ENCODE results near the gene ATP6V0D1. TPM values are rescaled to one million over a fixed set of nuclear protein-coding genes. Genes with fewer than 3 reads are reported as not detected.
"Not testable (repeated sequence)": the region's sequence is repeated elsewhere in the genome, so short reads cannot be mapped to it uniquely, and the experiment has no call there.

ATP6V0D1 gene
- total RNA-seq, 1 experiment from 2014 or later = 85.3 TPM

- H3K4me3 Mint-ChIP-seq (ENCODE audit: low read depth, unreplicated experiment) = no peak overlapping the region
- peaks cover 24% of the 10 kb centered on the region for H3K4me1 Mint-ChIP-seq (ENCODE audit: low read depth, unreplicated experiment)
- CTCF ChIA-PET = interaction anchor here (0.6 kb wide), 1 partner anchor 11 kb away, joined by 4 read pairs; no protein-coding TSS in a partner anchor
- H3K9me3 Mint-ChIP-seq (ENCODE audit: low read depth, unreplicated experiment) = no peaks in the 10 kb centered on the region
- no TSS peak for BruUV-seq (replicated peaks)
- TF ChIP-seq, protein P1, sequence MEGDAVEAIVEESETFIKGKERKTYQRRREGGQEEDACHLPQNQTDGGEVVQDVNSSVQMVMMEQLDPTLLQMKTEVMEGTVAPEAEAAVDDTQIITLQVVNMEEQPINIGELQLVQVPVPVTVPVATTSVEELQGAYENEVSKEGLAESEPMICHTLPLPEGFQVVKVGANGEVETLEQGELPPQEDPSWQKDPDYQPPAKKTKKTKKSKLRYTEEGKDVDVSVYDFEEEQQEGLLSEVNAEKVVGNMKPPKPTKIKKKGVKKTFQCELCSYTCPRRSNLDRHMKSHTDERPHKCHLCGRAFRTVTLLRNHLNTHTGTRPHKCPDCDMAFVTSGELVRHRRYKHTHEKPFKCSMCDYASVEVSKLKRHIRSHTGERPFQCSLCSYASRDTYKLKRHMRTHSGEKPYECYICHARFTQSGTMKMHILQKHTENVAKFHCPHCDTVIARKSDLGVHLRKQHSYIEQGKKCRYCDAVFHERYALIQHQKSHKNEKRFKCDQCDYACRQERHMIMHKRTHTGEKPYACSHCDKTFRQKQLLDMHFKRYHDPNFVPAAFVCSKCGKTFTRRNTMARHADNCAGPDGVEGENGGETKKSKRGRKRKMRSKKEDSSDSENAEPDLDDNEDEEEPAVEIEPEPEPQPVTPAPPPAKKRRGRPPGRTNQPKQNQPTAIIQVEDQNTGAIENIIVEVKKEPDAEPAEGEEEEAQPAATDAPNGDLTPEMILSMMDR (IDR thresholded peaks at IDR 0.05; ENCODE audit: unreplicated experiment) = no peak
- H3K36me3 Mint-ChIP-seq (ENCODE audit: insufficient read depth, unreplicated experiment) = peaks cover 24% of the 10 kb centered on the region
- no peak for DNase-seq
- no peak overlapping the region for H3K27ac Mint-ChIP-seq (ENCODE audit: unreplicated experiment)
- peaks cover 15% of the 10 kb centered on the region for H3K27me3 Mint-ChIP-seq (ENCODE audit: unreplicated experiment)
- intact Hi-C loops (cut with micrococcal nuclease; ENCODE audit: unreplicated experiment) = loop anchor here (5.0 kb wide), 2 partner anchors 73 to 158 kb away; no protein-coding TSS in a partner anchor
These were observed 61.0 kb downstream of the ATP6V0D1 start for GRCh38 chr16:67419931-67420330.

DNA sequence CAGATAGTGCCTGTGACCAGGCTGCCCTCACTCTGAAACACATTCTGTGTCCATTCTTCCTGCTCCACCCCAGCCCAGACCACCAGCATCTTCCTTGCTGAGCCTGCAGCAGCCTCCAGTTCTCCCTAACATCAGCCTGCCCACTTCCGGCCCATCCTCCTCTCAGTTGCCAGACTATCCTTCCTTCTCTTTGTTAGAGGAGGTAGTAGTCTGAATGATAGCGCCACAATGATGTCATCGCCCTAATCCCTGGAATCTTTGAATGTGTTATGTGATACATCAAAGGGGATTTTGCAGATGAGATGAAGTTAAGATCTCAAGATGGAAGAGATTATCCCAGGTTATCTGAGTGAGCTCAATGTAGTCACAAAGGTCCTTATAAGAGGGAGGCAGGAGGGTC lies 61.5 kb downstream of the ATP6V0D1 start:
- no peak overlapping the region for H3K4me3 Mint-ChIP-seq (ENCODE audit: low read depth, unreplicated experiment)
- H3K4me1 Mint-ChIP-seq (ENCODE audit: low read depth, unreplicated experiment) = peaks cover 27% of the 10 kb centered on the region
- BruUV-seq (replicated peaks) = no TSS peak
- no peak overlapping the region for H3K27ac Mint-ChIP-seq (ENCODE audit: unreplicated experiment)
- TF ChIP-seq, protein P1 (IDR thresholded peaks at IDR 0.05; ENCODE audit: unreplicated experiment) = no peak
- intact Hi-C loops (cut with micrococcal nuclease; ENCODE audit: unreplicated experiment) = loop anchor here (5.0 kb wide), 2 partner anchors 72 to 157 kb away; no protein-coding TSS in a partner anchor
- H3K9me3 Mint-ChIP-seq (ENCODE audit: low read depth, unreplicated experiment) = no peaks in the 10 kb centered on the region
- CTCF ChIA-PET = no interaction called here
- peaks cover 25% of the 10 kb centered on the region for H3K36me3 Mint-ChIP-seq (ENCODE audit: insufficient read depth, unreplicated experiment)
- DNase-seq = no peak
- H3K27me3 Mint-ChIP-seq (ENCODE audit: unreplicated experiment) = peaks cover 15% of the 10 kb centered on the region

- TF ChIP-seq, protein P1 (IDR thresholded peaks at IDR 0.05; ENCODE audit: unreplicated experiment) = no peak
- no peak for DNase-seq
- H3K36me3 Mint-ChIP-seq (ENCODE audit: insufficient read depth, unreplicated experiment) = peaks cover 30% of the 10 kb centered on the region
- BruUV-seq (replicated peaks) = no TSS peak
- peak overlapping the region; percentile 28 for H3K27ac Mint-ChIP-seq (ENCODE audit: unreplicated experiment)
- H3K9me3 Mint-ChIP-seq (ENCODE audit: low read depth, unreplicated experiment) = no peaks in the 10 kb centered on the region
- H3K4me1 Mint-ChIP-seq (ENCODE audit: low read depth, unreplicated experiment) = peaks cover 34% of the 10 kb centered on the region
- CTCF ChIA-PET = interaction anchor here (0.7 to 2.2 kb wide), 7 partner anchors 10 to 157 kb away, joined by 3 to 10 read pairs (median 4); no protein-coding TSS in a partner anchor
- H3K27me3 Mint-ChIP-seq (ENCODE audit: unreplicated experiment) = peaks cover 15% of the 10 kb centered on the region
- peak overlapping the region; percentile 75 for H3K4me3 Mint-ChIP-seq (ENCODE audit: low read depth, unreplicated experiment)
- intact Hi-C loops (cut with micrococcal nuclease; ENCODE audit: unreplicated experiment) = loop anchor here (5.0 kb wide), 2 partner anchors 70 to 155 kb away; no protein-coding TSS in a partner anchor
These were observed 63.5 kb downstream of the ATP6V0D1 start for GRCh38 chr16:67417333-67418061.

DNA sequence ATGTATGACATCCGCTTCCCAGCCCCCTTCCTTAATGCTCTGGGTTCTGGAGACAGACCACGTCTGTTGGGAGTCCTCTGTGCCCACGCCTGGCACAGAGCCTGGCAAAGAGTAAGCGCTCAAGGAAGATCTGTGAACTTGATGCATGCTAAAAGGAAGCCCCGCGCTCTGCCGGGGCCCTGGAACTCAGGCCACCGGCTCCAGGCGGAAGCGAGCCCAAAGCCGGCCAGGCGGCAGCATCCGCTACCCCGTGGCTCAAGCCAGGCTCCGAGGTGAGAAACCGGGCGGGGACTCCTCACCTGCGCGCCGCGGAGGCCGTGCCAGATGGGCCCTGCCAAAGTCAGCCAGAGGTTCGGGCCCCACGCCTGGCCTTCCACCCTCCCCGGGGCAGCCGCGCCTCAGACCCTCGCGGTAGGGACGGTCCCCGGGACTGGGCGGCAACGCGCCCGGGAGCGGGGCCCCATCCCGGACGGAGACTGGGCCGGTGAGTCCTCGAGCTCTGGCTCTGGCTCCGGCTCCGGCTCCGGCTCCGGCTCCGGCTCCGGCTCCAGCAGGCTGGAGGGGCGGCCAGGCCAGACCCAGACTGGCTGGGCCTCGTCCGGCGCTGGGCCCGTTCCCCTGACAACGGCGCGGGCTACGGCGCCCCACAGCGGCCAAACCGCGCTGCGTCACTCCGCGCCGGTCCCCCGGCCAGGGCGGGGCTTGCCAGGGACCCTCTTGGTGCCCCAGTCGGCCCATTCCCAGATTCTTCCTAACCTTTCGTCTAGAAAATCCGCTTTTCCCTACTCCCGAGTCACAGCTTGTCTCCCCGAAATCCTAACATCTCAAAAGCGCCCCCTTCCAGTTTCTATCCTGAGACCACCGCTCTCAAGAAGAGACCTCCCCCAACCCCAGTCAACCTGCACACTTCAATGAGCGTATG lies 64.8 kb downstream of the ATP6V0D1 start, which contains the start of gene ZDHHC1:
Gene ZDHHC1 (minus strand): TSS at position 606 of the 922 bp plus-strand sequence. CDS start 8,702 bp downstream, outside the sequence.
- Mint-ChIP-seq H3K4me3 (ENCODE audit: low read depth, unreplicated experiment) (peak within 1 kb of the TSS; percentile 75), H3K36me3 (ENCODE audit: insufficient read depth, unreplicated experiment) (peaks cover 30% of the 10 kb centered on the region), H3K4me1 (ENCODE audit: low read depth, unreplicated experiment) (peaks cover 42% of the 10 kb centered on the region), H3K27me3 (ENCODE audit: unreplicated experiment) (peaks cover 15% of the 10 kb centered on the region), H3K27ac (ENCODE audit: unreplicated experiment) (peak within 1 kb of the TSS; percentile 66), H3K9me3 (ENCODE audit: low read depth, unreplicated experiment) (no peaks in the 10 kb centered on the region)
- no TSS peak for BruUV-seq (replicated peaks)
- CTCF ChIA-PET = interaction anchor here (0.5 to 2.2 kb wide), 9 partner anchors 11 to 388 kb away, joined by 3 to 5 read pairs (median 4); partner anchors contain the start of gene HSD11B2
- DNase-seq = peak; percentile 92
- TF ChIP-seq, protein P1 (IDR thresholded peaks at IDR 0.05; ENCODE audit: unreplicated experiment) = peak; percentile 80
- intact Hi-C loops (cut with micrococcal nuclease; ENCODE audit: unreplicated experiment) = loop anchor here (5.0 kb wide), 2 partner anchors 69 to 154 kb away; no protein-coding TSS in a partner anchor

- peaks cover 30% of the 10 kb centered on the region for H3K36me3 Mint-ChIP-seq (ENCODE audit: insufficient read depth, unreplicated experiment)
- CTCF ChIA-PET; H3K9me3 Mint-ChIP-seq (ENCODE audit: low read depth, unreplicated experiment); BruUV-seq (replicated peaks); DNase-seq: not testable (repeated sequence)
- peaks cover 15% of the 10 kb centered on the region for H3K27me3 Mint-ChIP-seq (ENCODE audit: unreplicated experiment)
- H3K4me3 Mint-ChIP-seq (ENCODE audit: low read depth, unreplicated experiment) = peak overlapping the region; percentile 75
- intact Hi-C loops (cut with micrococcal nuclease; ENCODE audit: unreplicated experiment) = loop anchor here (5.0 kb wide), 2 partner anchors 68 to 153 kb away; no protein-coding TSS in a partner anchor
- H3K4me1 Mint-ChIP-seq (ENCODE audit: low read depth, unreplicated experiment) = peaks cover 43% of the 10 kb centered on the region
- H3K27ac Mint-ChIP-seq (ENCODE audit: unreplicated experiment) = peak overlapping the region; percentile 66
These were observed 65.5 kb downstream of the ATP6V0D1 start for GRCh38 chr16:67415421-67415820.

Data from Calu3 (cell line).